Colonic mucosa (tissue), 4 donors: ENCODE data around the gene FAM222B. TPM values are rescaled to one million over a fixed set of nuclear protein-coding genes. Genes with fewer than 3 reads are reported as not detected.
A peak's percentile ranks its signal among the peaks of the same experiment; 100 is the strongest.
"Not testable (repeated sequence)": the region's sequence is repeated elsewhere in the genome, so short reads cannot be mapped to it uniquely, and the experiment has no call there.

Source experiments
- DNase-seq: peaks from one replicate; pipeline ENCODE4 v3.0.0-alpha.2; 2020
- H3K27ac ChIP-seq: fragments of 200-600 bp; one replicate; pipeline ENCODE4 v1.8.0; 2021
- H3K27me3 ChIP-seq: fragments of 200-600 bp; one replicate; pipeline ENCODE4 v1.8.0; 2021
- H3K36me3 ChIP-seq: fragments of 200-600 bp; one replicate; pipeline ENCODE4 v1.8.0; 2021
- H3K4me1 ChIP-seq: fragments of 200-600 bp; one replicate; pipeline ENCODE4 v1.8.0; 2021; ENCODE audit warnings: mild to moderate bottlenecking
- H3K4me3 ChIP-seq: fragments of 200-600 bp; one replicate; pipeline ENCODE4 v1.8.0; 2021
- H3K9ac ChIP-seq, 2 donors: one replicate each; pipeline ENCODE4 v1.7.0; 2013; ENCODE audit warnings: control low read depth in 2 of 2, low read depth in 2 of 2, low read length in 2 of 2
- H3K9me3 ChIP-seq: fragments of 200-600 bp; one replicate; pipeline ENCODE4 v1.8.0; 2021
- intact Hi-C: fragments of 100-400 bp; cut with DNase I; formaldehyde crosslinking; loops from one replicate; pipeline ENCODE4 v1.14.1; 2022
- total RNA-seq, 2 donors: library from RNA; stranded (reverse); fragmentation: NEBNext Ultra II Directional in 1 of 2; extraction: Animal tissue kit (Norgen Biotek cat#: 25700) in 1 of 2; gene quantifications; one replicate each; pipeline ENCODE4 v1.2.1, GENCODE V29; 2021
- TF ChIP-seq, protein P1 (sequence below): fragments of 200-600 bp; IDR thresholded peaks from one replicate; pipeline ENCODE4 v1.8.0; 2022; ENCODE audit warnings: antibody characterized with exemption, mild to moderate bottlenecking
- donor health status: healthy.
- donor health status: DM: no; HTN: no; CAD: no.
- donor health status: DM: no; HTN: no; CAD: no.

Gene FAM222B
- total RNA-seq, 2 donors from 2014 or later, result 27.9 to 35.4 TPM

- TF ChIP-seq, protein P1, sequence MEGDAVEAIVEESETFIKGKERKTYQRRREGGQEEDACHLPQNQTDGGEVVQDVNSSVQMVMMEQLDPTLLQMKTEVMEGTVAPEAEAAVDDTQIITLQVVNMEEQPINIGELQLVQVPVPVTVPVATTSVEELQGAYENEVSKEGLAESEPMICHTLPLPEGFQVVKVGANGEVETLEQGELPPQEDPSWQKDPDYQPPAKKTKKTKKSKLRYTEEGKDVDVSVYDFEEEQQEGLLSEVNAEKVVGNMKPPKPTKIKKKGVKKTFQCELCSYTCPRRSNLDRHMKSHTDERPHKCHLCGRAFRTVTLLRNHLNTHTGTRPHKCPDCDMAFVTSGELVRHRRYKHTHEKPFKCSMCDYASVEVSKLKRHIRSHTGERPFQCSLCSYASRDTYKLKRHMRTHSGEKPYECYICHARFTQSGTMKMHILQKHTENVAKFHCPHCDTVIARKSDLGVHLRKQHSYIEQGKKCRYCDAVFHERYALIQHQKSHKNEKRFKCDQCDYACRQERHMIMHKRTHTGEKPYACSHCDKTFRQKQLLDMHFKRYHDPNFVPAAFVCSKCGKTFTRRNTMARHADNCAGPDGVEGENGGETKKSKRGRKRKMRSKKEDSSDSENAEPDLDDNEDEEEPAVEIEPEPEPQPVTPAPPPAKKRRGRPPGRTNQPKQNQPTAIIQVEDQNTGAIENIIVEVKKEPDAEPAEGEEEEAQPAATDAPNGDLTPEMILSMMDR, result no peak
- no peak overlapping the region for H3K9ac ChIP-seq
- H3K27ac ChIP-seq, result no peak overlapping the region
- no peak overlapping the region for H3K4me3 ChIP-seq
- H3K27me3 ChIP-seq, result no peaks in the 10 kb centered on the region
- DNase-seq, result no peak
- no peaks in the 10 kb centered on the region for H3K9me3 ChIP-seq
- intact Hi-C loops, result loop anchor here (10.0 kb wide), 1 partner anchor 78 kb away; the partner anchor contains the start of gene BLTP2
- H3K4me1 ChIP-seq, result peaks cover 26% of the 10 kb centered on the region
- peaks cover 12% of the 10 kb centered on the region for H3K36me3 ChIP-seq
Measured at GRCh38 chr17:28723159-28723835, 119.3 kb downstream of the FAM222B start.

DNA sequence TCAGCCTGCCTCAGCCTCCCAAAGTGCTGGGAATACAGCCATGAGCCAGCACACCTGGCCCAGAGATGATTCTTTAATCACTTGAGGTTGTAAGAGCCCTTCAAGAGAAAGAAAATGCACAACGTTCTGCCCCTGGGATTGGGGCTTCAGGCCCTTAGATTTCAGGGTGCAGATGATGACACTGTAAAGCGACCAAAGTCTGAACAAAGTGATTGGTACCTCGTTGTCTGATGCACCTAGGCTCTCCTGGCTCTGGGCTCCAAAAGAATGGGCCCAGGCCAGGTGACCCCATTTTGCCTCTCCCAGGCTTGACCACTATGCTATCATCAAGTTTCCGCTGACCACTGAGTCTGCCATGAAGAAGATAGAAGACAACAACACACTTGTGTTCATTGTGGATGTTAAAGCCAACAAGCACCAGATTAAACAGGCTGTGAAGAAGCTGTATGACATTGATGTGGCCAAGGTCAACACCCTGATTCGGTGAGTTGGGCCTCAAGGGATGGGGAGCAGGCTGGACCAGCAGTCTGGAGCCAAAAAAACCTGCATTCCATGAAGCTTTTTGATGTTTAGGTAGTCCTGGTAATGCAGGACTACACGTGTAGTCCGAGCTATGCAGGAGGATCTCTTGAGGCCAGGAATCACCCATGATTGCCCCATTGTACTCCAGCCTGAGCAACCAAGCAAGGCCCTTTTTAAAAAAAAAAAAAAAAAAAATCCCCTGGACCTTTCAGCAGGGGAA is 120.0 kb downstream of the FAM222B start:
- Histone ChIP-seq H3K9ac (peak overlapping the region in 1 of 2 donors; percentile 26), H3K36me3 (peaks cover 12% of the 10 kb centered on the region), H3K27ac (no peak overlapping the region), H3K27me3 (peaks cover 3% of the 10 kb centered on the region), H3K4me3 (no peak overlapping the region), H3K4me1 (peaks cover 26% of the 10 kb centered on the region), H3K9me3 (no peaks in the 10 kb centered on the region)
- DNase-seq, result no peak
- TF ChIP-seq, protein P1, result no peak
- intact Hi-C loops, result loop anchor here (10.0 kb wide), 1 partner anchor 78 kb away; the partner anchor contains the start of gene BLTP2

DNA sequence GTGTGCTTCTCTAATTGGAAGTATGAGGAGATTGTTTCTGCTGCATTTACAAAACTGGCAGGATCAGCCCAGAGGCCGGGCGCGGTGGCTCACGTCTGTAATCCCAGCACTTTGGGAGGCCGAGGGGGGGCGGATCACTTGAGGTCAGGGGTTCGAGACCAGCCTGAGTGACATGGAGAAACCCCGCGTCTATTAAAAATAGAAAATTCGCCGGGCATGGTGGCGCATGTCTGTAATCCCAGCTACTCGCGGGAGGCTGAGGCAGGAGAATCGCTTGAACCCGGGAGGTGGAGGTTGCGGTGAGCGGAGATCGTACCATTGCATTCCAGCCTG is 121.6 kb downstream of the FAM222B start:
- Histone ChIP-seq H3K27me3 (peaks cover 11% of the 10 kb centered on the region), H3K36me3 (peaks cover 12% of the 10 kb centered on the region), H3K4me1 (peaks cover 22% of the 10 kb centered on the region), H3K4me3 (peak overlapping the region; percentile 70), H3K9ac (peak overlapping the region; percentile 83 to 99)
- H3K27ac ChIP-seq, H3K9me3 ChIP-seq, DNase-seq: not testable (repeated sequence)
- intact Hi-C loops, result loop anchor here (10.0 kb wide), 1 partner anchor 76 kb away; the partner anchor contains the start of gene BLTP2

GRCh38 chr17:28720247-28720996 is 122.2 kb downstream of the FAM222B start:
- peak overlapping the region; percentile 83 to 99 for H3K9ac ChIP-seq
- peak overlapping the region; percentile 70 for H3K4me3 ChIP-seq
- H3K27ac ChIP-seq, result peak overlapping the region; percentile 71
- DNase-seq, result no peak
- peaks cover 18% of the 10 kb centered on the region for H3K4me1 ChIP-seq
- intact Hi-C loops, result loop anchor here (10.0 kb wide), 1 partner anchor 76 kb away; the partner anchor contains the start of gene BLTP2
- no peaks in the 10 kb centered on the region for H3K9me3 ChIP-seq
- TF ChIP-seq, protein P1, result no peak
- H3K27me3 ChIP-seq, result peaks cover 11% of the 10 kb centered on the region
- peaks cover 12% of the 10 kb centered on the region for H3K36me3 ChIP-seq

- DNase-seq, result no peak
- intact Hi-C loops, result no loop called here
- peaks cover 13% of the 10 kb centered on the region for H3K4me1 ChIP-seq
Measured at GRCh38 chr17:28719021-28719433, 123.6 kb downstream of the FAM222B start.

More at GRCh38 chr17:28719021-28719433, 123.6 kb downstream of the FAM222B start:
- Histone ChIP-seq H3K9ac (peak overlapping the region; percentile 32 to 99), H3K36me3 (peaks cover 12% of the 10 kb centered on the region), H3K4me3 (peak overlapping the region; percentile 70), H3K27ac (peak overlapping the region; percentile 71), H3K9me3 (no peaks in the 10 kb centered on the region), H3K27me3 (peaks cover 11% of the 10 kb centered on the region)
- TF ChIP-seq, protein P1, result no peak
